ENCODE data around the gene EHMT1.

Gene EHMT1

GRCh38 chr9:137832830-137833590 is 214.2 kb downstream of the EHMT1 start:
- no peak for DNase-seq

DNA sequence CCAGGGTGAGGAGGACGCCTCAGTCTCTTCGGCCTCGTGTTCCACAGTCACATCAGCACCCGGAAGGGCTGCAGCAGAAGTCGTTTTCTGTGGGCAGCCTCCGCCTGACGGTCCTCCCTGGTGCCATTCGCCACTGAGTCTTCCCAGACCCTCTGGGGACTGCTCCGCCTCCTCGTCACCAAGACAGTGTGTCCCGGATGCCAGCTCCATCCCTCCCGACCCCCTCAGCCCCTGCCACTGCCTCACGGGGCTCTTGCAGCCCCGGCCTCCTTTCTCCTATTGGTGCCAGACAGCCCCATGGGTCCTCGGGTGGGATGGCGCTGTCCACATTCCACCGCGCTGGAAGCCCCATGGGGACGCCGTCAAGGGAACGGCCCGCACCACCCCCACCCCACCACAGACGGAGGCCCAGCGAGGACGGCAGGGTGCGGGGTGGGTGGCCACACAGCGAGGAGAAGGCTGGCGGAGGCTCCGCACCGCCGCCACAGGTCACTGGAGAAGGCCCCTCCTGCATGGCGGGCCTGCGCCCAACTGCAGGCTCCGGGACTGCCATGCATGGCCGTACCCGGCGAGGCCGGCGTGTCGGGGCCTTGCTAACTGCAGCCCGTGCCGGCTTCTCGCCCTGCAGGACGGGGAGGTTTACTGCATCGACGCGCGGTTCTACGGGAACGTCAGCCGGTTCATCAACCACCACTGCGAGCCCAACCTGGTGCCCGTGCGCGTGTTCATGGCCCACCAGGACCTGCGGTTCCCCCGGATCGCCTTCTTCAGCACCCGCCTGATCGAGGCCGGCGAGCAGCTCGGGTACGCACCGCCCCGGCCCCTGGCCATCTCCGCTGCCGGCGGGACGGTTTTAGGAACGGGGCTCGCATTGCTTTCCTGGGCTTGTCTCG is 215.2 kb downstream of the EHMT1 start:
- no peak for DNase-seq

GRCh38 chr9:137834846-137835546 is 216.2 kb downstream of the EHMT1 start:
- no peak for DNase-seq

DNA sequence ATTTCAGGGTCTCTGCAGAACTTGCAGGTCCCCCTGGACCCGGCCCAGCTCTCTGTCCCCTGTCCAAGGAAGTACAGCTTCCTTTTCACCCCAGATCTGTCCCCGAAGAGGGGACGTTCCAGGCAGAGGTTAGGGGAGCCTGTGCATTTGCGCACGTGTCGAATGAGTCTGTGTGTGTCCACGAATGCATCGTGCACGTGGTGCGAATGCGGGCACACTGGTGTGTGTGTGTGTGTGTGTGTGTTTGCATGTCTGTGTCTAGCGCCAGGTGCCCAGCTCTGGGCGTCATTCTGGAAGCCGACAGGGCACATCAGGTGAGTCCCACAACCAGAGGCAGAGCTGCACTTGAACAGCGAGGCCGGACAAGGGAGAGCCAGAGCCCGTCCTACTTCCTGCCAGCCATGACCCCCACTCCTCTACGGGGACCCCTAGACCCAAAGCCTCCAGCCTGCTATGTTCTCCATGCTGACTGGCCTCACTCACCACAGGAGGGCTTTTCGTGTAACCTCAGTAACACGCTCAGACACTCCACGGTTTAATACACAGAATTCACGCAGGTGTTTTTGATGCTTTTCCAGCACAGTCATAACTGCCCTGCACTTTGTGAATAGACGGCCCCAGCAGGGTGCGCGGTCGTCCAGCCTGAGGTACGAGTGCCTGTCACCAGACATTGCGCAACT is 217.5 kb downstream of the EHMT1 start:
- DNase-seq = no peak

DNA sequence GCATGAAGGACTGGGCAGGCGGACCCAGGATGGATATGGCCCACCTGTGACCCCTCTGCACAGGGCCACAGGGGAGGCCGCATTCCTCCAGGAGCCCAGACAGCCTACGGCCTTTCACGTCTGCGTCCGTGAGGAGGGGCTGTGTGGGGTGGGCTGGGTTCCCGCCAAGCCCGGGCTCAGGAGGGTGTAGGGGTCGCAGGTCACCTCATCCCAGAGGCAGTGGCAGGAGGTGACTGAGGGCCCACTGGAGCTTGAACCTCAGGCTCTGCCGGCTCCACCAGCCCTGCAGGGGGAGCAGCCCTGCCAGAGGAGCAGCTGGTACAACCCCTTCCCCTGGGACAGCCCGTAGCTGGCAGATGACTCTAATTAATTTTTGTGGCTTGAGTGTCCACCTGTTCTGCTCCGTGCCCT is 218.0 kb downstream of the EHMT1 start:
- no peak for DNase-seq

- no peak for DNase-seq
Observed at GRCh38 chr9:137837345-137838278, 218.8 kb downstream of the EHMT1 start.

DNA sequence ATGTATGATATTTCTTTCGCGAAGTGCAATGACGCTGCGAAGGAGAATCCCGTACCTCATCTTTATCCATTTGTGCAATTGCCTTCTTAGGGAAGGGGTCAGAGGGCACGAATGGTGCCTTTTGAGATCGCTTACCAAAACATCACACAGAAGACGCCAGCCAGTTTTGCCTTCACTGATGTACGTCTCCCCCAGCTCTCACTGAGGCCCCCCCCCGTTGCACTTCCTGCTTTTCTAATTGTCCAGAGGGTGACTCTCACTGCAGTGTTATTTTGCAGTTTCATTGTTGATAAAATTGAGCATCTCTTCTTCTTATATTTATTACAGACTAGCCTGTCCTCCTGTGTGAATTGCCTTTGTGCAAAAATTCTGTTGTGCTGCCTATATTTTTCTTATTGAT is 219.8 kb downstream of the EHMT1 start:
- DNase-seq = no peak

GRCh38 chr9:137843355-137843754 is 224.6 kb downstream of the EHMT1 start:
- no peak for DNase-seq

DNA sequence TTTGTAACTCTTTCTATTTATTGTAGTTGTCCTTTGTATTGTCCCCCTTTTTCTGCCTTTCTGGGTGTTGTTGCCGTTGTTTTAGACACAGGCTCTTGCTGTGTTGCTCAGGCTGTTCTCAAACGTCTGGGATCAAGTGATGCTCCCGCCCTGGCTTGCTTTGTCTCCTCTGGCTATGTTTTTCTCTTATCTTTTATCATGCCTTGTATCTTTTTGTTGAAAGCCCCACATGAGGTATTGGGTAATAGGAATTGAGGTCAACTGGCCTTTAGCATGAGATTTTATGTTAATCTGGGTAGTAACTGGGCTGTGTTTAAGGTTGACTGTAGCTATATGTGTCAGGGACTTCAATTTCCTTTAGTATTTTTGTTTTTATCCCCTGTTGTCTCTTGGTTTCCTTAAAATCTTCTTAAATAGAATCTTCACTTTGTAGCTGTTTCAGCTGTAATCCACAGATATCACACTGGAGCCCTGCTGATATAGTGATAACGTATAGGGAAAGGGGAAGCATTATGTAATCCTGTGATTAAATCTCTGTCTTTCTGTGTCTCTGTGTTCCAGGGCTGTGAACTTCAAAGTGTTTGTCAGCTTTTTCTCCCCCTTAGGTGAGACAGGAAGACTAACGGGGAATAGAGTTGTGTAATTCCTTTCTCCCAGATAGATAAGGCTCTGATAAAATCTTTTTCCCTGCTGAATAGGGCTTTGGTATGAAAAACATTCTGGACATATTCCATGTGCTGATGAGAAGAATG is 232.9 kb downstream of the EHMT1 start:
- no peak for DNase-seq

DNA sequence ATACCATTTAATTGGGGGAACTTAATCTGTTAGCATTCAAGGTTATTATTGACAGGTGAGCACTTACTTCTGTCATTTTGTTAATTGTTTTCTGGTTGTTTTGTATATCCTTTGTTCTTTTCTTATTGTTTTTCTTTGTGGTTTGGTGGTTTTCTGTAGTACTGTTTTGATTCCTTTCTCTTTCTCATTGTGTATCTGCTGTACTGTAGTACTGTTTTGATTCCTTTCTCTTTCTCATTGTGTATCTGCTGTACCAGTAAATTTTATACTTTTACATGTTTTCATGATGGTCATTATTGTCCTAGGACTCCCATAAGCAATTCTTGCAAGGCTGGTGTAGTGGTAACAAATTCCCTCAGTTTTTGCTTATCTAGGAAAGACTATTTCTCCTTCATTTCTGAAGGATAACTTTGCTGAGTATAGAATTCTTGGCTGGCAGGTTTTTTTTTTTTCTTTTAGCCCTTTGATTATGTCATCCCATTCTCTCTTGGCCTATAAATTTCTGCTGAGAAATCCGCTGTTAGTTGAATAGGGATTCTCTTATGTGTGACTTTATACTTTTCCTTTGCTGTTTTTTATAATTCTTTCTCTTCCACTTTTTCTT is 234.7 kb downstream of the EHMT1 start:
- no peak for DNase-seq

DNA sequence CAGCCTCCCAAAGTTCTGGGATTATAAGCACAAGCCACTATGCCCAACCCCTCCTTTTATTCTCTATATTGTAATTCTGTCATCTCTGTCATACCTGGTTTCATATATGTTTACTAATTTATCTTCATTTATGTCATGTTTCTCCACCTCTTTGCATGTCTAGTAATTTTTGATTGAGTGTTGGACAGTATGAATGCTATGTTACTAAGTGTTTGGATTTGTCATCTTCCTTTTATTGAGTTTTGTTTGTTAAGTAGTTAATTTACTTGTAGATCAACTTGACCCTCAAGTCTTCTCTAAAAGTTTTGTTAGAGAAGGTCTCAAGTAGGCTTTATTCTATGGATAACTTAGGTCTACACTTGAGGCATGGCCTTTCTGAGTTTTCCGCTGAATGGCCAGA is 241.6 kb downstream of the EHMT1 start:
- no peak for DNase-seq

- no peak for DNase-seq
Observed at GRCh38 chr9:137865581-137866145, 246.9 kb downstream of the EHMT1 start.

DNA sequence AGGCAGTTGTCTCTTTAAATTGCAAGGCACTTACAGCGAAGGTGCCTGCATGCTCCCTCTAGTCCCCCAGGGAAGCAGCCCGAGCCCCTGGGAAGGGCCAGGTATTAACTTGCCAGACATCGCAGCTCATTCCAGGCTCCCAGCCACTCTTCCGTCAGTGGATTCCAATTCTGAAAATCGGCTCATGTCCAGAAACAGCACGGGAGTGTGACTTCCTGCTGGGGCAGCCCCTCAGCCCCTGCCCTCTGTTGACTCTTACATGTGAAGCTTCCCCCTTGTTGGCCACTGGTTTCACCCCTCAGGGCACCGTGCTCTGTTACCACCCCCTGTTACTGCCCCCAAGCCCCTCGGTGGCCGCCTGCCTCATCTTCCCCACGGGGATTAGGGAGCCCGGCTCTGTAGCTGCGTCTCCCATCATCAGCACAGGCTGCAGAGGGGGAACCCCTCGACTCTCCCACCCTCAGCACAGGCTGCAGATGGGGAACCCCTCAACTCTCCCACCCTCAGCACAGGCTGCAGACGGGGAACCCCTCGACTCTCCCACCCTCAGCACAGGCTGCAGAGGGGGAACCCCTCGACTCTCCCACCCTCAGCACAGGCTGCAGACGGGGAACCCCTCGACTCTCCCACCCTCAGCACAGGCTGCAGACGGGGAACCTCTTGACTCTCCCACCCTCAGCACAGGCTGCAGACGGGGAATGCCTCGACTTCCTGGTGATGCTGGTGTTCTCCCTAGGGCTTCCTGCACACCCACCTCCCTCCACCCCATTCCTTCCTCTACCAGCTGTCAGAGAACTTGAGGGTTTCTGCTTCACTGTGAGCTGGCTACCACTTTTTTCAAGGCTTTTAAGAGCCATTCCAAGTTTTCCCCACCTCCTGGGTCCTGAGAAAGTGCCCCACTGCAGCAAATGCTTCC is 247.7 kb downstream of the EHMT1 start:
- DNase-seq = no peak

DNA sequence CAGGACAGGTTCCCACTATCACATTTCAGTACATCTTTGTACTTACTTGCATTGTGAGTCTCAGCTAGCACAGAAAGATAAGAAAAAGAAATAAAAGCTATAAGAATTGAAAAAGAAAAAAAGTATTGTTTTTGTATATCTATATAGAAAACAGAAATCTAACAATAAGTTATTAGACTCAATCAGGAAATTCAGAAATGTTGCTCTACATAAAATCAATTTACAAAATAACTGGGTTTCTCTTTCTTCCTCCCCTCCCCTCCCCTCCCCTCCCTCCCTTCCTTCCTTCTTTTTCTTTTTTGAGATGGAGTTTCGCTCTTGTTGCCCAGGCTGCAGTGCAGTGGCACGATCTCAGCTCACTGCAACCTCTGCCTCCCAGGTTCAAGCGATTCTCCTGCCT is 251.6 kb downstream of the EHMT1 start:
- no peak for DNase-seq

- no peak for DNase-seq
Observed at GRCh38 chr9:137872296-137872695, 253.5 kb downstream of the EHMT1 start.

DNA sequence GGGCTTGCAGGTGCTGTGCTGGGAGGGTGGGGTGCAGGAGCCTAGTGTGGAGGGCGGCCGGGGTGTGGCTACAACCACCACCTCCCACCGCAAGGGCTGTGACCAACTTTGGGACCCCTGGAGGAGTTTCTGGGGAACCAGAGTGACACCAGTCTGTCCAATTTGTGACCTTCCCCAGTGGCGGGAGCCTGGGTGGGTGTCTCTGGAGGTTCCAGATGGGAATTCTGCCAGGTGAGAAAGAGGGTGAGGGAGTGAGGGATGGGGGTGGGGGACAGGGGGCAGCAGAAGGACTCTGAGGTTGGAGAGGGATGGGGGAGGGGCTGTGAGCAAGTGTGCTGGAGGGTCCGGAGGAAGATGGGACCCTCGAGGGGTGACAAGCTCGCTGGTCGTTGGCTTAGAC is 254.6 kb downstream of the EHMT1 start:
- DNase-seq = no peak

DNA sequence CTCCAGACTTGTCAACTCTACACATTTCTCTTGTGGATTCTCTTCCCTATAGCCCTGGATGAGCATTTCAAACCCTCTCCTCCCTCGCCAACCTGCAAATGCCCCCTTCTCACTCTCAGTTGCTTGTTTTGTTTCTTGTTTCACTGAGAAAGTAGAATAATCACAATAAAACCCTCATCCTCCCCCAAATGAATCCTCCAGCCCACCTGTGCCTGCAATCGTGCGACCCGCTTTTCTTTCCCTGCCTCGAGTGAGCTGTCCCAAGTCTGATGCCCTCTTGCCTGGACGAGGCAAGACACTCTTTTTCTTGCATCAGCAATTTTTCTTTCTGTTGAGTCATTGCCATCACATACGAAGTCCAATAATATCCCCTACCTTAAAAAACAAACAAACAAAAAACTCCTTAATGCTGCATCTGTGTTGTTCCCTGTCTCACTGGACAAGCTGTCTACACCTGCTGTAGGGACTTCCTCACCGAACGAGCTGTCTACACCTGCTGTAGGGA is 255.1 kb downstream of the EHMT1 start:
- DNase-seq = no peak

DNA sequence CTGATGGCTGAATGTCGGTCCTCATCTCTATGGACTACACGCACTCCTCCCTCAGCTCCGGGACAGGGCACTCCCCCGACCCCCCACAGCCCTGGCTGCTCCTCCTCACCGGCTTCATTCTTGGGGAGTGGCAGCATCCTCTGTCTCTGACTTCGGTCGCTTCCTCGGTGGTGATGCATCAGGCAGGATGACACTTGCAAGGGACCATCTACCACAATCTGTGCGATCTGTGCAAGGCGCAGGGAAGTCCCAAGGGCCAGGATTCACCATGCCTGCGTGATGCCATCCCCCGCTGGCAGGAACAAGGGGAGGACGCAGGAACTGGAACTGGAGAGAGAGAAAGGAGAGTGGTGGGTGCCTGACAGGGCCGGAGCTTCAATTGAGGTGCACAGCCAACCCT is 256.5 kb downstream of the EHMT1 start:
- DNase-seq = no peak

DNA sequence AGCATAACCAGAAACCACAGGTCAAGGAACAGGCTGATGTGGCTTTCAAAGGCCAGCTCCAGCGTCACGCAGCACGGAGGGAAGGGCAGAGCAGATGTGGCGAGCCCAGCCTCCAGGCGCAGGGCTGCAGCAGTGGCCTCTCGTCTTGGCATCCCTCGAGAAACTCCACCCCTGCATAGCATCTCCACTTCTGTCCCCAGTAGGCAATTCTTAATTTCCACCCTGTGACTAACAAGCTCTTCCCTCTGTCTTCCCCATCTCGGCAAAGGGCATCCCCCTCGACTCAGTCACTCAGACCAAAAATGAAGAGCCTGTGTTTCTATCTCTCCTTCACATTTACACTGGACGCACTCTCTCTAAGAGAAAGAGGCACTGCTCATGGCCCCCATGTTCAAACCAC is 257.0 kb downstream of the EHMT1 start:
- DNase-seq = no peak

All from activated gamma-delta T cell treated with Interleukin-2 at 50 U/mL for 16 hours (primary cell).